ENCODE measurements around the gene SPTBN1.
"Not testable (repeated sequence)": the region's sequence is repeated elsewhere in the genome, so short reads cannot be mapped to it uniquely, and the experiment has no call there.

Gene SPTBN1

DNA sequence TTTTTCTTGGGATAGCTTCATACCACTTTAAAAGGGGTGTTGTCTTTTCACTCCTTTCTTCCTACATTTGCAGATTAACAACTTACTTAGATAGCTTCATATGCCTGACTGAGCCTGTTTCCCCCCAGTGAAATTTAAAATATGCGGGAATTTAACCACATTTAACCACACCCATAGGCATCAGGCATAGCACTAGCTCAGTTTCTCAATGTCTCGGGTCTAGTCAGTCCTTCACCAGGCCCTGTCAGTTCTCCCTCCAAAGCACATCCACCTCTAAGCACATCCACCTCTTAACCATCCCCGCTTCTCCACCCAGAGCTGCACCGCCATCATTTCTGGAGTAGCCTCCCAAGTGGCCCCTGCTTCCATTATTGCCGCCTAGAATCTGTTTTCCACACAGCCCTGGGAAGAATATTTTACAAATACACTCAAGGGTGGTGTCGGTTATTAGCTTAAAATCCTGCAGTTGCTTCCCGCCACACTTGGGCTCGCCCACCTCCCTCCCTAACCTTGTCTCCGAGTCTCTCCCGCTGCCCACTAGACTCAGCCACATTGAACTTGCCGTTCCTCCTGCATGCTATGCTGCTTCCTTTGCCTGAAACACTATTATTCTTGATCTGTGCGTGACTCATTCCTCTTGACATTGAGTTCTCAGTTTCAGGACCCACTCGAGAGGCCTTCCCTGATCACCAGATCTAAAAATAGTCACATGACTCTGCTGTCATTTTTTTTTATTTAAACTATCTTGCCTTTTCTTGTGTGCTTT is 68.3 kb downstream of the SPTBN1 start:
- no peak for DNase-seq (ENCODE audit: low read depth in 2 of 2, low spot score in 1 of 2)

DNA sequence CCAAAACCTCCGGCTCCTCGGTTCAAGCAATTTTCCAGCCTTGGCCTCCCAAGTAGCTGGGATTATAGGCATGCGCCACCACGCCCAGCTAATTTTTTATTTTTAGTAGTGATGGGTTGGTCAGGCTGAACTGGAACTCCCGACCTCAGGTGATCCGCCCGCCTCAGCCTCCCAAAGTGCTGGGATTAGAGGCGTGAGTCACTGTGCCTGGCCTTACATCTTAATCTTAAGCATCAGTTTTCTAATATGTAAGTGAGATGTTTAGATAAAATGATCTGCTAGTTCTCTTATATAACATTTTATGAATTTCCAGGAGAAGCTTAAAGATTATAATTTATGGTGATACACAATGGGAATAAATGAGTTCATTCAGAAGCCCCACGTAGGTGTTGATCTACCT is 69.2 kb downstream of the SPTBN1 start:
- no peak for DNase-seq (ENCODE audit: low read depth in 2 of 2, low spot score in 1 of 2)

DNA sequence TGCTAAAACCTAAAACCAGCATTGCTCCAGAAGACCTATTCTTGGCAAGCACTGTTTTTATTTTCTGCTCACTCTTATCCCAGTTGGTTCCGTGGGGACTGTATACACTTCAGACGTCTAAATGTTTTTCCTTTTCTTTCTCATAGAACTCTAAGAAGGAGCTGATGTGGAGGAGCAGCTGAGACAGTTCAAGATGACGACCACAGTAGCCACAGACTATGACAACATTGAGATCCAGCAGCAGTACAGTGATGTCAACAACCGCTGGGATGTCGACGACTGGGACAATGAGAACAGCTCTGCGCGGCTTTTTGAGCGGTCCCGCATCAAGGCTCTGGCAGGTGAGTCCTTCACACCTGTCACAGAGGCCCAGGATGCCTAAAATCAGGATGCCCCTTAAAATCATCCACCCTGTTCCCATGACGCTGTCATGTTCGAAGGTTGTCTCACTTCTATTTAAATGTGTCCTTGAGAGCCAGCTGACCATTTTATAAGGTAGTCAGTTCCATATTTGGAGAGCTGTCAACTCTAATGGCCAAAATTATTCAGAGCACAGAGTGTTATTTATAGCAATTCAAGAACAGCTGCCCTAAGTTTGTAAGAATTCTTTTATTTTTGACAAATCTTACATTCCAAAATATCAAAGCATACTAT is 70.2 kb downstream of the SPTBN1 start:
- no peak for DNase-seq (ENCODE audit: low read depth in 2 of 2, low spot score in 1 of 2)

DNA sequence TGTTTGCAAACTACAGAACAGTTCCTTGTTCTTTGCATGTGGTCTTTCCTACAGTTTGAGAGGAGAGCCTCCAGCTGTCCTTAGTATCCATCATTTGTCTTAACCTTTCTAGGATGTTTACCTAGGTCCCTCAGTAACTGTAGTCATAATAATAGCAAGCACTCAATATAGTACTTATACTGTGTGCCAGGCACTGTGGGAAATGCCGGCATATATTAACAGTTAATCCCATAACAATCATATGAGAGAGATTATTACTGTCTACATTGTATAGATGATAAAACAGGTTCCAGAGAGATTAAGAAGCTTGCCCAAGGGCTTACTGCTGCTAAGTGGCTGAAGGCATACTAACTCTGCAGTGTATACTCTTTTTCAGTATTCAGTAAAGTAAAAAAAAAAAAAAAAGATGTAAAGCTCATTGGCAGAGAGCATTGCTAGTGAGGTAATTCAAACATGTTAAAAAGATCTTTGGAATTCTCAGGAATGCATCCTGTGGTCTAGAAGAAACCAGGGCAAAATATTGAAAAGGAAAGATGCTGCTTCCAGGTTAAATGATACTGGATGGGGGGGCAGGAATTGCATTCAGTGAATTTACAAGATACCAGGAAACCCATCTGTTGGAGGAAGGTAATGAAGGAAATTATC is 72.3 kb downstream of the SPTBN1 start:
- DNase-seq (ENCODE audit: low read depth in 2 of 2, low spot score in 1 of 2), result no peak

DNA sequence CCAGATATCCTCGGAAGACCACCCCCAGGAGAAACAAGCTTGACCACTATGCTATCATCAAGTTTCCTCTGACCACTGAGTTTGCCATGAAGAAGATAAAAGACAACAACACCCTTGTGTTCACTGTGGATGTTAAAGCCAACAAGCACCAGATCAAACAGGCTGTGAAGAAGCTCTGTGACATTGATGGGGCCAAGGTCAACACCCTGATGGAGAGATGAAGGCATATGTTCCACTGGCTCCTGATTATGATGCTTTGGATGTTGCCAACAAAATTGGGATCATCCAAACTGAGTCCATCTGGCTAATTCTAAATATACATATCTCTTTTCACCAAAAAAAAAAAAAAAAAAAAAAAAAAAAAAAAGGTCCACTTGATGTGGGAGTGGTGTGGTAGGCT is 73.4 kb downstream of the SPTBN1 start:
- DNase-seq (ENCODE audit: low read depth in 2 of 2, low spot score in 1 of 2), result not testable (repeated sequence)

- DNase-seq (ENCODE audit: low read depth in 2 of 2, low spot score in 1 of 2), result no peak
Observed at GRCh38 chr2:54529935-54530334, 73.8 kb downstream of the SPTBN1 start.

DNA sequence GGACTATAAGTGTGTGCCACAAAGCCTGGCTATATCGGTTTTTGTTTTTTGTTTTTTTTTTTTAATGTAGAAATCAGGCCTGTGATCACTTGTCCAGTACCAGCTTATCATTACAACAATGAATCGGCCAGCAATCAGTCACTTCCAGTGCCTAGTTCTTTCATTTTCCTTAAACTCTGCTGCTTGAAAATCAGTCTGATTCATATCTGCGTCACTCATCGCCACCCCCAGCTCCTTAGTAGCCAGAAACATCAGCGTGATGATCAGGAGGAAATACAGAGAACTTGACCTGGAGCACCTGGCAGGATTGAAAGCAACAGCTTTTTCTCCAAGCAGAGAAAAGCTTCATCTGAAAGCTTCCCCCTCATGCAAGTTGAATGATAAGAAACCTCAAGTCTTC is 75.4 kb downstream of the SPTBN1 start:
- no peak for DNase-seq (ENCODE audit: low read depth in 2 of 2, low spot score in 1 of 2)

GRCh38 chr2:54534221-54534620 is 78.1 kb downstream of the SPTBN1 start:
- DNase-seq (ENCODE audit: low read depth in 2 of 2, low spot score in 1 of 2), result no peak

DNA sequence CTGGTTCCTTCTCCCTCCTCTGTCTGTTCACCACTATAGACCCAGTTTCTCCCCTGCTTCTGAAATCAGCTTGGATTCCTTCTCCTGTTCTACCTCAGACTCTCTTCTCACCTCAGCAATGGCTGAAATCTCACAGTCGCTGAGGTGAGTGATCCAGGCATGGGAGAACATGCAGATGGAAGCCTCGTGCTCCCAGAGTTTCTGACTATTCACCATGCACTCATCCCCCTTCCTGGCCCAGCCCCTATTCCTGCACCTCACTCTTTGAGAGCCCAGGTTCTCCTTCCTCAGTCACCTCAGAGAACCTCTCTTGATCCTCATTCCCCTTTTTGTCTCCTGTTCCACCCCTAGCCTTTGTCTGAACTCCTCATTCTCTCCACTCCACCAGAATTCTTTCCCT is 78.5 kb downstream of the SPTBN1 start:
- no peak for DNase-seq (ENCODE audit: low read depth in 2 of 2, low spot score in 1 of 2)

- DNase-seq (ENCODE audit: low read depth in 2 of 2, low spot score in 1 of 2), result no peak
Observed at GRCh38 chr2:54535599-54536195, 79.6 kb downstream of the SPTBN1 start.

DNA sequence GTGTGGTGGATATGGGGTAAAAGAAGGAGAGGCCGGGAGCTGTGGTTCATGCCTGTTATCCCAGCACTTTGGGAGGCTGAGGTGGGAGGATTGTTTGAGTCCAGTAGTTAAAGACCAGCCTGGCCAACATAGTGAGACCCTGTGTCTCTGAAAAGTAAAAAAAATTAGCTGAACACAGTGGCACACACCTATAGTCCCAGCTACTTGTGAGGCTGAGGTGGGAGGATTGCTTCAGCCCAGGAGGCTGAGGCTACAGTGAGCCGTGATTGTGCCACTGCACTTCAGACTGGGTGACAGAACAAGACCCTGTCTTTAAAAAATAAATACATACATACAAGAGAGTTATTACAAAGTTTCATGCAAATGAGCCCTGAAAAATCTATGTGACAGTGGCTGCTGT is 80.6 kb downstream of the SPTBN1 start:
- no peak for DNase-seq (ENCODE audit: low read depth in 2 of 2, low spot score in 1 of 2)

GRCh38 chr2:54538537-54538936 is 82.4 kb downstream of the SPTBN1 start:
- DNase-seq (ENCODE audit: low read depth in 2 of 2, low spot score in 1 of 2), result no peak

GRCh38 chr2:54539683-54540082 is 83.6 kb downstream of the SPTBN1 start:
- DNase-seq (ENCODE audit: low read depth in 2 of 2, low spot score in 1 of 2), result no peak

DNA sequence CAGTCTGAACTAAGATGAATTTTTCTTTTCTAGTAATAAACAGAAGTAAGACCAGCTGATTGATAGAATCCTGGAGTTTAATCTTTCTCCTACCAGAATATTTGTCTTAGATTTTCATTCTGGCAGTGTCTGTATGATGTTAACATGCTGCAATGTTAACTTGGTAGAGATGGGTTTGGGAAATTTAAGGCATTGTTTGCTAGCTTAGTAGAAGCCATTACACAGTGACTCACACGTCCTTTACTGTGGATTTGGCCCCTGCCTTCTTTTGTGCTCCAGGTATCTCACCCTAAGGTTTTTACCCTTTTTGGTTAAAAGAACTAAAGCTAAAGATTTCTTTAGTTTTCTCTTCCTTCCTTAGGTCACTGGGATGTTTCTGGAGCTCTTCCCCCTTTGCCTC is 84.1 kb downstream of the SPTBN1 start:
- no peak for DNase-seq (ENCODE audit: low read depth in 2 of 2, low spot score in 1 of 2)

DNA sequence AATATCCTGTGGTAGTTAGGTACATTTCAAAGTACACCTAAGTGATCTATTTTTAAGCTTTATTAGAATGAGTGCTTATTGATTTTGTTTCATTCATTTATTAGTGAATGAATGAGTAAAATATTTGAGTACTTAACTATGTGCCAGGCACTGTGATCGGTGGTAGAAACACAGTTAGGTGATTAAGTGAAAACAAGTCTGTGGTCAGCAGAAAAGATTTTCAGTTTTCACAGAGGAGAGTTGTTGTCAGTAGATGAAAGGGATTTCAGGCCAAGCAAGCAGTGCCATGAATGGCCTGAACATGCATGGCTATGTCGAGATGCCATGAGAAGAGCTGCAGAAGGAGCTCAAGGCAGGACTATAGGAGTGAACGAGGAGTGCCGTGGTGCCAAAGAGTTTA is 85.9 kb downstream of the SPTBN1 start:
- no peak for DNase-seq (ENCODE audit: low read depth in 2 of 2, low spot score in 1 of 2)

- no peak for DNase-seq (ENCODE audit: low read depth in 2 of 2, low spot score in 1 of 2)
Observed at GRCh38 chr2:54543733-54544396, 87.7 kb downstream of the SPTBN1 start.

DNA sequence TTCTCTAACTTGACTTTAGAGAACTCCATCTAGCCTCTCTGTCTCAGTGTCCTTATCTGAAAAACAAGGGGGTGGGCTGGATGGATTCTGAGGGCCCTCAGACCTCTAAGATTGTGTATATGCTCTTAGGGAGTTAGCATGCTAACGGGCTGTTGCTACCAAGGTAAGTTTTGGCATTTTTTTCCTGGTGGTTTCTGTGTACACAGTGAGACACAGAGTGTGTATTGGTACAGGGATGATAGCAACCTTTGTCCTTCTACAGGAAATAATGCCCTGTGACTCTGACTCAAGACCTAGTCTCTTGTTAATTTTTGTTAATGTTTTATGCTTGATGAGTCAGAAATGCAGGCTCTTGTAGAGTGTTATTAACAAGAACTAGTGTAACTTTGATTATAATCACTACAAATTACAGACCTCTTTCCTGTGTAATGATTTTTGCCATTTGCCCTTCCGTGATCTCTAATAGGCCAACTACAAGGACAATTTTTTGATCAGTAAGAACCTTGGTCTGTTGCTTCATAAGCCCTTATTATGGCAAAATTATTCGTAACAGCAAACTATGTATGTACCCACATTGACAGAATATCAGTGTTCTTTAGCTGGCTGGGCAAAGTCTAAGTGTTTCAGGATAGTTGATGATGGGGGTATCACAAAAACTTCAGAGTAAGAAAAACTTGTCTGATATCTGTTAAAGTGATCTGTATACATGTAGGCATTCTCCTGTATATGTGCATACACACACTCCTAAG is 89.7 kb downstream of the SPTBN1 start:
- no peak for DNase-seq (ENCODE audit: low read depth in 2 of 2, low spot score in 1 of 2)

- no peak for DNase-seq (ENCODE audit: low read depth in 2 of 2, low spot score in 1 of 2)
Observed at GRCh38 chr2:54546518-54546917, 90.4 kb downstream of the SPTBN1 start.

DNA sequence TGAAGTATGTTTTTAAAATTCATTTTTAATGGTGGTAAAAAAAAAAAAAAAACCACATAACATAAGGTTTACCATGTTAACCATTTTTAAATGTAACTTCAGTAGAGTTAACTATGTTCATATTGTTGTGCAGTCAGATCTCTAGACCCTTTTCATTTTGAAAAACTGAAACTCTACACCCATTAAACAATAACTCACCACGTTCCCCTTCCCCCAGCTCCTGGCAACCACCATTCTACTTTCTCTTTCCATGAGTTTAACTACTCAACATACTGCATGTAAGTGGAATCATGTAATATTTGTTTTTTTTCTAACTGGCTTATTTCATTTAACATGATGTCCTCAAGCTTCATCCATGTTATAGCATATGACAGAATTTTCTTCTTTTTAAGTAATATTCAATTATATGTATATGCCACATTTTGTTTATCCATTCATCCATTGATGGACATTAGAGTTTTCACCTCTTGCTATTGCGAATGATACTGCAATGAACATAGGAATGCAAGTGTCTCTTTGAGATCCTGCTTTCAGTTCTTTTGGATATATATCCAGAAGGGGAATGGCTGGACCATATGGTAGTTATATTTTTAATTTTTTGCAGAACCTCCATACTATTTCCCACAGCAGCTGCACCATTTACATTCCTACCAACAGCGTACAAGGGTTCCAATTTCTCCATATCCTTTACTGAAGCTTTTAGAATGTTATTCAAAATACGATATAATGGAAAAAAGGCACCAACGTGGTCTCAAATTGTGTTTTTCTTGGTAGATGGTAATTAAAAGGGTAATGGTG is 91.0 kb downstream of the SPTBN1 start:
- no peak for DNase-seq (ENCODE audit: low read depth in 2 of 2, low spot score in 1 of 2)

DNA sequence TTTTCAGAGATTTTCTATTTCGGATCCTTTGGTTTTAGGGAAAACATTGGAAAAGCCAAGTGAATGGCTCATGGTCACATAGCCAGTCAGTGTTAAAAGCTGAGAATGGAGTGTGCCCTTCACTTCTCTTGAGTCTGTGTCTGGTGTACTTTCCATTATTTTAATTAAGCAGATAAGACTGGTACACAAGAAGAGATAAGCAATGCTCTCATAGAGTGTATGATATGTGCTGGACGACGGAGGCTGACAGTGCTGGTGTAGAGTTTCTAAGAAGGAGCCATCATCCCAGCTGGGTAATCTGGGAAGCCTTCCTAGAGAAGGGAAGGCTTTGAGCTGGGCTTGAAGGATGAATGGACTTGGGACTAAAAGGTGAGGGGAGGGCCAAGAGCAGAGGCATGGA is 93.3 kb downstream of the SPTBN1 start:
- no peak for DNase-seq (ENCODE audit: low read depth in 2 of 2, low spot score in 1 of 2)

Measured in stimulated activated CD8-positive, alpha-beta memory T cell treated with anti-CD3 and anti-CD28 coated beads, Interleukin-4, amount 100 ng/mL, for 1 hour (primary cell).